GM23248 (cell line): ENCODE data around the gene GDF11. TPM values are rescaled to one million over a fixed set of nuclear protein-coding genes. Genes with fewer than 3 reads are reported as not detected.

Experiments
- DNase-seq: peaks from one replicate; pipeline ENCODE4 v3.0.0-alpha.2; 2015
- H2AFZ ChIP-seq: fragments of 200-600 bp; sonication (generic); 2 replicates; pipeline ENCODE4 v1.6.1; 2016; ENCODE audit warnings: antibody characterized with exemption
- H3F3A ChIP-seq: fragments of 200-600 bp; sonication (generic); 2 replicates; pipeline ENCODE4 v1.6.1; 2016; ENCODE audit warnings: mild to moderate bottlenecking, antibody characterized with exemption, mixed run types; ENCODE audit not compliant: insufficient read depth
- H3K27ac ChIP-seq: fragments of 200-600 bp; sonication (generic); 2 replicates; pipeline ENCODE4 v1.5.1; 2016; ENCODE audit warnings: mild to moderate bottlenecking
- H3K27me3 ChIP-seq: fragments of 200-600 bp; sonication (generic); replicated peaks from 2 replicates; pipeline ENCODE4 v1.6.1; 2016; ENCODE audit warnings: mild to moderate bottlenecking; ENCODE audit not compliant: insufficient read depth
- H3K36me3 ChIP-seq: fragments of 200-600 bp; sonication (generic); 2 replicates; pipeline ENCODE4 v1.6.1; 2016; ENCODE audit warnings: low read depth, mild to moderate bottlenecking
- H3K4me1 ChIP-seq: fragments of 200-600 bp; sonication (generic); 2 replicates; pipeline ENCODE4 v1.6.1; 2016; ENCODE audit warnings: mild to moderate bottlenecking; ENCODE audit not compliant: insufficient read depth
- H3K4me2 ChIP-seq: fragments of 200-600 bp; sonication (generic); one replicate; pipeline ENCODE4 v1.6.1; 2016; ENCODE audit warnings: mild to moderate bottlenecking; ENCODE audit not compliant: unreplicated experiment
- H3K4me3 ChIP-seq: fragments of 200-600 bp; sonication (generic); 2 replicates; pipeline ENCODE4 v1.5.1; 2016; ENCODE audit warnings: mild to moderate bottlenecking
- H3K79me2 ChIP-seq: fragments of 200-600 bp; sonication (generic); 2 replicates; pipeline ENCODE4 v1.6.1; 2016; ENCODE audit warnings: mild to moderate bottlenecking; ENCODE audit not compliant: insufficient read depth
- H3K9ac ChIP-seq: fragments of 200-600 bp; sonication (generic); 2 replicates; pipeline ENCODE4 v1.6.1; 2016; ENCODE audit warnings: mild to moderate bottlenecking
- H3K9me2 ChIP-seq: fragments of 200-600 bp; sonication (generic); 2 replicates; pipeline ENCODE4 v1.6.1; 2016; ENCODE audit warnings: mixed run types, mild to moderate bottlenecking, moderate library complexity; ENCODE audit not compliant: insufficient read depth
- H3K9me3 ChIP-seq: fragments of 200-600 bp; sonication (generic); one replicate; pipeline ENCODE4 v1.6.1; 2017; ENCODE audit warnings: low read depth
- H4K20me1 ChIP-seq: fragments of 200-600 bp; sonication (generic); 2 replicates; pipeline ENCODE4 v1.6.0; 2016; ENCODE audit not compliant: insufficient read depth
- EZH2 ChIP-seq: fragments of 200-600 bp; sonication (generic); IDR thresholded peaks from 2 replicates; pipeline ENCODE4 v1.6.1; 2018; ENCODE audit warnings: antibody characterized with exemption, mild to moderate bottlenecking; ENCODE audit not compliant: insufficient read depth, poor library complexity, severe bottlenecking
- EZH2phosphoT487 ChIP-seq: fragments of 200-600 bp; sonication (generic); IDR thresholded peaks from 2 replicates; pipeline ENCODE4 v1.6.1; 2018; ENCODE audit warnings: antibody characterized with exemption, moderate library complexity, mild to moderate bottlenecking, low read depth; ENCODE audit not compliant: insufficient read depth
- WGBS, 2 experiments: methylation state at CpG; one replicate each; pipeline ENCODE4 v1.1.6; 2015 to 2017; ENCODE audit warnings: low lambda C conversion rate in 2 of 2, low coverage in 1 of 2; ENCODE audit errors: missing lambda C conversion rate in 2 of 2; 5-methylcytosine and 5-hydroxymethylcytosine counted together
- in situ Hi-C: fragments of 300-500 bp; cut with MboI; formaldehyde crosslinking; loops from 2 replicates; pipeline ENCODE4 v1.15.0; 2020
- polyA plus RNA-seq: library from polyadenylated mRNA; unstranded; fragments of >200 nt; fragmentation: Nextera tagmentation; extraction: Ambion mirVana; gene quantifications from 2 replicates; pipeline ENCODE4 v1.2.1, GENCODE V29; 2016
- total RNA-seq: library from RNA; depleted of rRNA; stranded (reverse); fragments of >200 nt; shearing (Covaris generic); gene quantifications from 2 replicates; pipeline ENCODE4 v1.2.3, GENCODE V29; 2014

The GDF11 gene
- total and polyA plus RNA-seq, 2 experiments from 2014 or later, result 0.56 to 2.1 TPM

- in situ Hi-C loops, result no loop called here
- Histone ChIP-seq H3K4me3 (peak overlapping the region; percentile 65), H2AFZ (no peak overlapping the region), H3K27me3 (no peaks in the 10 kb centered on the region), H4K20me1 (no peaks in the 10 kb centered on the region), H3F3A (peaks cover 89% of the 10 kb centered on the region), H3K9me3 (no peaks in the 10 kb centered on the region), H3K4me2 (peak overlapping the region; percentile 90), H3K9me2 (no peaks in the 10 kb centered on the region), H3K79me2 (peaks cover 10% of the 10 kb centered on the region), H3K9ac (peak overlapping the region; percentile 65), H3K36me3 (peaks cover 25% of the 10 kb centered on the region), H3K4me1 (peaks cover 65% of the 10 kb centered on the region), H3K27ac (peak overlapping the region; percentile 81)
- WGBS, 2 experiments, result 1 to 2% methylated on average over 9 of the region's 9 CpGs
- DNase-seq, result peak; percentile 99
- TF ChIP-seq EZH2 (no peak), EZH2phosphoT487 (0 out of 2 replicates have a peak, but pooled peaks have one; percentile 42)
Measured at GRCh38 chr12:55720894-55721444, 22.0 kb upstream of the GDF11 start.

GRCh38 chr12:55721601-55722213, 21.2 kb upstream of the GDF11 start:
- Histone ChIP-seq H3K4me2 (peak overlapping the region; percentile 90), H3F3A (peaks cover 92% of the 10 kb centered on the region), H2AFZ (no peak overlapping the region), H3K36me3 (peaks cover 32% of the 10 kb centered on the region), H3K79me2 (peaks cover 16% of the 10 kb centered on the region), H3K27ac (peak overlapping the region; percentile 81), H3K9me3 (no peaks in the 10 kb centered on the region), H3K9ac (0 out of 2 replicates have a peak overlapping the region, but pooled peaks have one; percentile 5), H3K27me3 (no peaks in the 10 kb centered on the region), H3K4me3 (peak overlapping the region; percentile 65), H4K20me1 (no peaks in the 10 kb centered on the region), H3K4me1 (peaks cover 70% of the 10 kb centered on the region), H3K9me2 (no peaks in the 10 kb centered on the region)
- in situ Hi-C loops, result no loop called here
- TF ChIP-seq EZH2 (no peak), EZH2phosphoT487 (no peak)
- peak; percentile 29 for DNase-seq
- 55% methylated on average over 14 of the region's 14 CpGs for WGBS, 2 experiments

- H2AFZ ChIP-seq, result no peak overlapping the region
- TF ChIP-seq EZH2 (no peak), EZH2phosphoT487 (no peak)
- no peaks in the 10 kb centered on the region for H3K9me3 ChIP-seq
- in situ Hi-C loops, result no loop called here
- 96 to 97% methylated on average over 8 of the region's 8 CpGs for WGBS, 2 experiments
- H3K27me3 ChIP-seq, result no peaks in the 10 kb centered on the region
- H3K27ac ChIP-seq, result peak overlapping the region; percentile 27; the same call in 1 of the 2 replicates
- H3K4me2 ChIP-seq, result no peak overlapping the region
- peaks cover 36% of the 10 kb centered on the region for H3K36me3 ChIP-seq
- peaks cover 86% of the 10 kb centered on the region for H3F3A ChIP-seq
- no peak overlapping the region for H3K4me3 ChIP-seq
- H3K9me2 ChIP-seq, result no peaks in the 10 kb centered on the region
- no peak overlapping the region for H3K9ac ChIP-seq
- peaks cover 60% of the 10 kb centered on the region for H3K4me1 ChIP-seq
- H3K79me2 ChIP-seq, result peaks cover 26% of the 10 kb centered on the region
- H4K20me1 ChIP-seq, result 0 out of 2 replicates have a peak, but pooled peaks cover 3% of the 10 kb centered on the region
- DNase-seq, result peak; percentile 5
Measured at GRCh38 chr12:55722948-55723347, 20.0 kb upstream of the GDF11 start.

GRCh38 chr12:55723516-55724225, 19.3 kb upstream of the GDF11 start:
- DNase-seq, result peak; percentile 23
- TF ChIP-seq EZH2, result no peak
- TF ChIP-seq EZH2phosphoT487, result no peak
- H3K79me2 ChIP-seq, result peaks cover 32% of the 10 kb centered on the region
- H3K9me3 ChIP-seq, result no peaks in the 10 kb centered on the region
- WGBS, 2 experiments, result 38 to 45% methylated on average over 10 of the region's 10 CpGs
- H3K4me3 ChIP-seq, result no peak overlapping the region
- 0 out of 2 replicates have a peak, but pooled peaks cover 3% of the 10 kb centered on the region for H4K20me1 ChIP-seq
- H3F3A ChIP-seq, result peaks cover 79% of the 10 kb centered on the region
- peak overlapping the region; percentile 19; the same call in 1 of the 2 replicates for H3K9ac ChIP-seq
- peak overlapping the region; percentile 27 for H3K27ac ChIP-seq
- no peak overlapping the region for H3K4me2 ChIP-seq
- in situ Hi-C loops, result no loop called here
- peaks cover 36% of the 10 kb centered on the region for H3K36me3 ChIP-seq
- no peak overlapping the region for H2AFZ ChIP-seq
- peaks cover 53% of the 10 kb centered on the region for H3K4me1 ChIP-seq
- H3K9me2 ChIP-seq, result no peaks in the 10 kb centered on the region
- H3K27me3 ChIP-seq, result no peaks in the 10 kb centered on the region
